Kidney (tissue), 14 donors: ENCODE results near the gene SLC66A2. TPM values are rescaled to one million over a fixed set of nuclear protein-coding genes. Genes with fewer than 3 reads are reported as not detected.

Source experiments
- DNase-seq, 5 donors: peaks; one replicate each; pipeline ENCODE4 v3.0.0-alpha.2; 2013 to 2020
- FAIRE-seq: peaks from 2 replicates; lab custom pipeline; 2012; peaks lifted over from hg19 to GRCh38; lab: Jason Lieb, UNC
- H3K27ac ChIP-seq, 2 donors: one replicate each; pipeline ENCODE4 v1.7.0; 2013; ENCODE audit warnings: low read depth in 2 of 2, low read length in 2 of 2, inconsistent platforms in 1 of 2
- H3K27me3 ChIP-seq: one replicate; pipeline ENCODE4 v1.7.1; 2013; ENCODE audit warnings: low read length, inconsistent platforms; ENCODE audit not compliant: control insufficient read depth, insufficient read depth
- H3K36me3 ChIP-seq, 3 donors: one replicate each; pipeline versions ENCODE4 v1.7.0 to v1.7.1; 2013; ENCODE audit warnings: low read length in 3 of 3, control low read depth in 1 of 3, inconsistent platforms in 1 of 3; ENCODE audit not compliant: insufficient read depth in 3 of 3, control insufficient read depth in 2 of 3
- H3K4me1 ChIP-seq, 3 donors: one replicate each; pipeline versions ENCODE4 v1.7.0 to v1.7.1; 2013; ENCODE audit warnings: low read length in 3 of 3, inconsistent platforms in 1 of 3, low read depth in 1 of 3; ENCODE audit not compliant: control insufficient read depth in 2 of 3, insufficient read depth in 2 of 3
- H3K4me3 ChIP-seq, 3 donors: one replicate each; pipeline versions ENCODE4 v1.7.0 to v1.8.1; 2013; ENCODE audit warnings: low read length in 3 of 3, control low read depth in 1 of 3, inconsistent platforms in 1 of 3
- H3K9ac ChIP-seq, 3 donors: one replicate each; pipeline versions ENCODE4 v1.7.0 to v1.7.1; 2013; ENCODE audit warnings: low read length in 3 of 3, control low read depth in 1 of 3, inconsistent platforms in 1 of 3
- H3K9me3 ChIP-seq, 3 donors: one replicate each; pipeline versions ENCODE4 v1.7.0 to v1.7.1; 2013; ENCODE audit warnings: low read length in 3 of 3, control low read depth in 1 of 3, inconsistent platforms in 1 of 3; ENCODE audit not compliant: control insufficient read depth in 2 of 3, insufficient read depth in 1 of 3
- intact Hi-C: fragments of 100-400 bp; cut with DNase I; formaldehyde crosslinking; loops from one replicate; pipeline ENCODE4 v1.11.1; 2022
- polyA plus RNA-seq: library from polyadenylated mRNA; stranded (reverse); fragments of 350-450 nt; fragmentation: Illumina TruSeq; extraction: RNeasy Lipid Tissue Mini Kit (QIAGEN cat#74804); gene quantifications from one replicate; pipeline ENCODE4 v1.2.3, GENCODE V29; 2014; ENCODE audit warnings: low read depth, low replicate concordance; ENCODE audit not compliant: insufficient read depth
- total RNA-seq: library from RNA; stranded (reverse); fragmentation: NEBNext Ultra II Directional; extraction: Animal tissue kit (Norgen Biotek cat#: 25700); gene quantifications from one replicate; pipeline ENCODE4 v1.2.1, GENCODE V29; 2021
- TF ChIP-seq, protein P1 (sequence below): IDR thresholded peaks from 3 replicates; pipeline ENCODE4 v1.5.1; 2012; ENCODE audit warnings: mild to moderate bottlenecking, moderate library complexity, borderline replicate concordance; ENCODE audit not compliant: insufficient read depth; ENCODE audit errors: extremely low read depth
- donor health status: control.
- donor health status: control.
- donor health status: control.
- donor health status: control.
- donor health status: control.
- donor health status: DM: yes; HTN: yes; CAD: no.
- donor health status: Normal renal cell carcinoma (clear cell type).

The SLC66A2 gene
- total and polyA plus RNA-seq, 2 donors from 2014 or later: 41.9 to 45.5 TPM

DNA sequence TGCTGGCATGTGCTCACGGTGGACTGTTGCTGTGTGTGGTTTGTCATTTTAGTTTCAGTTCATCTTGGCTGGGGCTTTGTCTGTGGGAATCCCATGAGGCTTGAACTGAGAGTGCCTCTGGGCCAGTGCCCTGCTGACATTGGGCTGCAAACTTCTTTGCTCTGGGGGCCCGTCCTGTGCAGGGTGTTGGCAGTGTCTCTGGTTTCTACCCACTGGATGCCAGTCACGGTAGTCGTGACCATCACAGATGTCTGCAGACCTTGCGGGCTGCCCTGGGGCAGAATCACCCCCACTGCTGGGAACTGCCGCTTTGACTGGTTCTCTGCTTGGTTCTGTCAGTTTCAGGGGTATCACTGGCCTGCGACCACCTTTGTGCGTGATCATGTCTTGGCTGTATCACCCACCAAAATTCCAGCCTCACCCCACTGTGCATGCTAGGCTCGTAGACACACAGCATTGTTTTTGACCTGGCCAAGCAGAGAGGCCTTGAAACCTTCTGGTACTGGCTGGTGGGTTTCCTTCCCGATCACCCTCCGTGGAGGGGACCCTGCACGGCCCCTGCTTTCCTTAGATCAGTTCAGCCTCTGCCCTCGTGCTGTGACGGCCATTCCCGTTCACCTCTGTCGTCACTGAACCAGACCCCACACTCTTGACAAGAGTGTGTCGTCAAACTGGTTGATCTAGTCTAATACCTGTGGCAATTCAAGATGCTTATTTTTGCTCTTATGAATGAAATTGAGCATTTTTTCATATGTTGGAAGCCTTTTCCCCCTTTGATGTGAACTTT lies 96.1 kb downstream of the SLC66A2 start:
- DNase-seq: no peak
- FAIRE-seq: no peak
- Histone ChIP-seq H3K9me3 (no peaks in the 10 kb centered on the region), H3K4me3 (no peak overlapping the region), H3K9ac (no peak overlapping the region), H3K36me3 (no peaks in the 10 kb centered on the region), H3K27ac (no peak overlapping the region), H3K27me3 (no peaks in the 10 kb centered on the region), H3K4me1 (no peaks in the 10 kb centered on the region)
- intact Hi-C loops: no loop called here
- TF ChIP-seq, protein P1, sequence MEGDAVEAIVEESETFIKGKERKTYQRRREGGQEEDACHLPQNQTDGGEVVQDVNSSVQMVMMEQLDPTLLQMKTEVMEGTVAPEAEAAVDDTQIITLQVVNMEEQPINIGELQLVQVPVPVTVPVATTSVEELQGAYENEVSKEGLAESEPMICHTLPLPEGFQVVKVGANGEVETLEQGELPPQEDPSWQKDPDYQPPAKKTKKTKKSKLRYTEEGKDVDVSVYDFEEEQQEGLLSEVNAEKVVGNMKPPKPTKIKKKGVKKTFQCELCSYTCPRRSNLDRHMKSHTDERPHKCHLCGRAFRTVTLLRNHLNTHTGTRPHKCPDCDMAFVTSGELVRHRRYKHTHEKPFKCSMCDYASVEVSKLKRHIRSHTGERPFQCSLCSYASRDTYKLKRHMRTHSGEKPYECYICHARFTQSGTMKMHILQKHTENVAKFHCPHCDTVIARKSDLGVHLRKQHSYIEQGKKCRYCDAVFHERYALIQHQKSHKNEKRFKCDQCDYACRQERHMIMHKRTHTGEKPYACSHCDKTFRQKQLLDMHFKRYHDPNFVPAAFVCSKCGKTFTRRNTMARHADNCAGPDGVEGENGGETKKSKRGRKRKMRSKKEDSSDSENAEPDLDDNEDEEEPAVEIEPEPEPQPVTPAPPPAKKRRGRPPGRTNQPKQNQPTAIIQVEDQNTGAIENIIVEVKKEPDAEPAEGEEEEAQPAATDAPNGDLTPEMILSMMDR: no peak

DNA sequence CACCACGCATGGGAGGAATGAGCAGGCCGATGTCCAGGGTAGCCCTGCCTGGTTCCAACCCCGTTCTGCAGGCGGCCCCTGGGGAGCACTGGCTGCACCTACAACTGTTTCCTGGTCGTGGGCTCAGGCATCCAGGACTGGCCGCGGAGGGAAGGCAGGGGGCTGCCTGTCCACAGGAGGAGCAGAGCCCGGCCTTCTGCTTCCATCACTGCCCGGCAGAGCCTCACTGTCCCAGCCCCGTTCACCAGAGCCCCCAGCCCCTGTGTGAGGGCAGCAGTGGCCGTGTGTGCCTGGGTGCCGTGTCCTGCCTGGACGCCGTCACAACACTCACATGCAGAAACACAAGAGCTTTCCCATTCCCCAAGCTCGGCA lies 97.5 kb downstream of the SLC66A2 start:
- no peaks in the 10 kb centered on the region for H3K36me3 ChIP-seq
- H3K27ac ChIP-seq: no peak overlapping the region
- no peaks in the 10 kb centered on the region for H3K27me3 ChIP-seq
- H3K4me1 ChIP-seq: no peaks in the 10 kb centered on the region
- no peak for FAIRE-seq
- TF ChIP-seq, protein P1: no peak
- H3K4me3 ChIP-seq: no peak overlapping the region
- DNase-seq: no peak
- intact Hi-C loops: no loop called here
- H3K9ac ChIP-seq: no peak overlapping the region
- H3K9me3 ChIP-seq: no peaks in the 10 kb centered on the region

DNA sequence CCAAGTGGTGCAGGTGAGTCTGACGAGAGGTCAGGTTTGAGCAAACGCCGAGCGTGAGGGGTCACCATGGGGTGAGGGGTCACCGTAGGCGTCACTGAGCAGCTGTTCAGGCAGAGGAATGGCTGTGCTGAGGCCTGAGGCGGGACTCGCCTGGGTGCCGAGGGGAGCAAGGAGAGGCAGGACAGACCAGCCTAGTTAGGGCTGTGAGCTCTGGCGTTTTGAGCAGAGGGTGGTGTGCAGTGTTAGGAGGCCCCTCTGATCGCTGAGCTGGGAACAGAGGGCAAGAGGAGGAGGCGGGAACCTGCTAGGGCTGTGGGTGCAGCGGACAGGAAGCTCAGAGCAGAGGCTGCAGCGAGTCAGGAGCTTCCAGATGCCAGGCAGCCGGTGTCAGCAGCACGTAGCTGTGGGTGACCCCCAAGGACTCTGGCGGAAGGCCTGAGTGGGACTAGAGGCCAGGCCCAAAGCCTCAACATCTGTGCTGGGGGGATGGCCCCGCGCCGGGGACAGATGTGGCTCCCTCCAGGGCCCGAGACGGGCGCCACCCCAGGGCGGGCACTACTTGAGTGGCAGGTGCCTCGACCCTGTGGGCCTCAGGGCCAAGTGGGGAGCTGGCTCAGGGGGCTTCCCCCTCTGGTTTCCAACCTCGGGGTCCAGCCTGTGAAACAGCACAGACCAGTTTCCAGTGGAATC lies 98.0 kb downstream of the SLC66A2 start:
- H3K27ac ChIP-seq: no peak overlapping the region
- TF ChIP-seq, protein P1: no peak
- H3K36me3 ChIP-seq: no peaks in the 10 kb centered on the region
- FAIRE-seq (no peak), DNase-seq (no peak)
- H3K4me1 ChIP-seq: no peaks in the 10 kb centered on the region
- intact Hi-C loops: no loop called here
- H3K27me3 ChIP-seq: no peaks in the 10 kb centered on the region
- H3K4me3 ChIP-seq: no peak overlapping the region
- H3K9me3 ChIP-seq: no peaks in the 10 kb centered on the region
- no peak overlapping the region for H3K9ac ChIP-seq
